NB4 (cell line): ENCODE results near the gene VAT1.

ENCODE experiments used
- DNase-seq: peaks from one replicate; pipeline ENCODE4 v3.0.0; 2010; ENCODE audit warnings: low read depth
- H3K4me3 ChIP-seq: one replicate; pipeline ENCODE4 v1.5.1; 2011; ENCODE audit warnings: mild to moderate bottlenecking, low read depth, low read length, moderate library complexity
- MYC ChIP-seq: IDR thresholded peaks from 2 replicates; pipeline ENCODE4 v1.6.1; 2011; ENCODE audit warnings: low read depth, low read length
- POLR2A ChIP-seq: IDR thresholded peaks from 2 replicates; pipeline ENCODE4 v1.6.1; 2011; ENCODE audit warnings: mild to moderate bottlenecking; ENCODE audit not compliant: insufficient read length; ENCODE audit errors: extremely low read depth
- TF ChIP-seq, protein P1 (sequence below): IDR thresholded peaks from 2 replicates; pipeline ENCODE4 v1.6.1; 2011; ENCODE audit warnings: low read depth, low read length
- TF ChIP-seq, protein P2 (sequence below): IDR thresholded peaks from one replicate; pipeline ENCODE4 v1.5.1; 2012; ENCODE audit warnings: low read depth, low read length

The VAT1 gene

DNA sequence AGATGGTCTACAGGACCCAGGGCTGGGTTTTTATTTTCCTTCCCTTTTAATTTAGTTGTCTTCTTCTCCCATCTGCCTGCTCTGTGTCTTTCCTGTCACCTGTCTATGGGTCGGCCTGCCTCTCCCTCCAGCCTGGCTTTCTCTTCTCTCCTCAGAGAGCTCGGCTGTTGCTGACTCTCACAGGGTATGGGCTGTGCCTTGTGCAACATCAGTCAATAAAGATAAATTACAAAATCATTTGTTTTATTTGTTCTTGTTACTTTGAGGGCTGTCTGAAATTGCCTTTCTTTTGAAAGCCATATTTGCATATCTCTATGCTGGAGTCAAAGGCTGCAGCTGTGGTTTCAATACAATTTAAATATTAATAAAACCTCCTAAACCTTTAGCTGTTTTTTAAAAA lies 18.5 kb upstream of the VAT1 start:
- TF ChIP-seq, protein P1, sequence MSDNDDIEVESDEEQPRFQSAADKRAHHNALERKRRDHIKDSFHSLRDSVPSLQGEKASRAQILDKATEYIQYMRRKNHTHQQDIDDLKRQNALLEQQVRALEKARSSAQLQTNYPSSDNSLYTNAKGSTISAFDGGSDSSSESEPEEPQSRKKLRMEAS, result no peak
- TF ChIP-seq MYC (no peak), POLR2A (no peak)
- no peak for DNase-seq

DNA sequence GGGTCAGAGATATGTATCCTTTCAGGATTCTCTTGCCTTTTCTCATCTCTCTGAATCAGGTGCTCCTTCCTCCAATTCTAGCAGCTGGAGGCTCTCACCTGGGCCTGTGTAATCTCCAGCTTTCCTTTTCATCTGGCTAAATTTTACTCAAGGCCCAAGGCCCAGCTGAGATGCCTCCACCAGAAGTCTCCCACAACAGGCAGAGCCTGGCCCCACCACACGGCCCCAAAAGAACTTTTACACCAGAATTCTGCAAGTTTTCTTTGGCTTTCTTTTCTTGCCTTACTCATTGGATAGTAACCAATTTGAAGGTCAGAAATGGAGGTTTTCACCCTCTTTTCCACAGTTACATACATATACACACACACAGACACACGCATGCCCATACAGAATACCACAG lies 17.5 kb upstream of the VAT1 start:
- TF ChIP-seq POLR2A, result no peak
- TF ChIP-seq, protein P2, sequence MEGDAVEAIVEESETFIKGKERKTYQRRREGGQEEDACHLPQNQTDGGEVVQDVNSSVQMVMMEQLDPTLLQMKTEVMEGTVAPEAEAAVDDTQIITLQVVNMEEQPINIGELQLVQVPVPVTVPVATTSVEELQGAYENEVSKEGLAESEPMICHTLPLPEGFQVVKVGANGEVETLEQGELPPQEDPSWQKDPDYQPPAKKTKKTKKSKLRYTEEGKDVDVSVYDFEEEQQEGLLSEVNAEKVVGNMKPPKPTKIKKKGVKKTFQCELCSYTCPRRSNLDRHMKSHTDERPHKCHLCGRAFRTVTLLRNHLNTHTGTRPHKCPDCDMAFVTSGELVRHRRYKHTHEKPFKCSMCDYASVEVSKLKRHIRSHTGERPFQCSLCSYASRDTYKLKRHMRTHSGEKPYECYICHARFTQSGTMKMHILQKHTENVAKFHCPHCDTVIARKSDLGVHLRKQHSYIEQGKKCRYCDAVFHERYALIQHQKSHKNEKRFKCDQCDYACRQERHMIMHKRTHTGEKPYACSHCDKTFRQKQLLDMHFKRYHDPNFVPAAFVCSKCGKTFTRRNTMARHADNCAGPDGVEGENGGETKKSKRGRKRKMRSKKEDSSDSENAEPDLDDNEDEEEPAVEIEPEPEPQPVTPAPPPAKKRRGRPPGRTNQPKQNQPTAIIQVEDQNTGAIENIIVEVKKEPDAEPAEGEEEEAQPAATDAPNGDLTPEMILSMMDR, result no peak
- TF ChIP-seq, protein P1, result no peak
- TF ChIP-seq MYC, result no peak
- H3K4me3 ChIP-seq, result no peak overlapping the region
- DNase-seq, result no peak

More for the DNA sequence above, 18.5 kb upstream of the VAT1 start:
- H3K4me3 ChIP-seq, result no peak overlapping the region

DNA sequence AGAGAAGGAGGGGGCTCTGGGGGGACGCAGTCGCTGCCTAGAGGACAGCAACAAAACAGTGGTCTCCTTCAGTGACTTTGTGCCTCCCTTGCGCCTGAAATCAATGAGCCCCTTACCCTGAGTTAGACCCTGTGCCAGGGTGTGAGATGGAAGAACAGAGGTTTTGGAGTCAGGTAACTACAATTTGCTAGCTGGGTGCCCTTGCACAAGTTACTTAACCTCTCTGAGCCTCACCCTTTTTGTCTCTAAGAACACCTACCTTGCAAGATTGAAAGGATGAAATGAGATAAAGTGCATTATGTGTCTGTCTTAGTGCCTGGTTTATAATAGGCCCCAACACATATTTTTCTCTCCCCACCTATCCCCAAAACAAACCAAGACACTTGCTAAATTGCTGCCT lies 12.7 kb upstream of the VAT1 start:
- TF ChIP-seq, protein P1, result no peak
- no peak for DNase-seq

DNA sequence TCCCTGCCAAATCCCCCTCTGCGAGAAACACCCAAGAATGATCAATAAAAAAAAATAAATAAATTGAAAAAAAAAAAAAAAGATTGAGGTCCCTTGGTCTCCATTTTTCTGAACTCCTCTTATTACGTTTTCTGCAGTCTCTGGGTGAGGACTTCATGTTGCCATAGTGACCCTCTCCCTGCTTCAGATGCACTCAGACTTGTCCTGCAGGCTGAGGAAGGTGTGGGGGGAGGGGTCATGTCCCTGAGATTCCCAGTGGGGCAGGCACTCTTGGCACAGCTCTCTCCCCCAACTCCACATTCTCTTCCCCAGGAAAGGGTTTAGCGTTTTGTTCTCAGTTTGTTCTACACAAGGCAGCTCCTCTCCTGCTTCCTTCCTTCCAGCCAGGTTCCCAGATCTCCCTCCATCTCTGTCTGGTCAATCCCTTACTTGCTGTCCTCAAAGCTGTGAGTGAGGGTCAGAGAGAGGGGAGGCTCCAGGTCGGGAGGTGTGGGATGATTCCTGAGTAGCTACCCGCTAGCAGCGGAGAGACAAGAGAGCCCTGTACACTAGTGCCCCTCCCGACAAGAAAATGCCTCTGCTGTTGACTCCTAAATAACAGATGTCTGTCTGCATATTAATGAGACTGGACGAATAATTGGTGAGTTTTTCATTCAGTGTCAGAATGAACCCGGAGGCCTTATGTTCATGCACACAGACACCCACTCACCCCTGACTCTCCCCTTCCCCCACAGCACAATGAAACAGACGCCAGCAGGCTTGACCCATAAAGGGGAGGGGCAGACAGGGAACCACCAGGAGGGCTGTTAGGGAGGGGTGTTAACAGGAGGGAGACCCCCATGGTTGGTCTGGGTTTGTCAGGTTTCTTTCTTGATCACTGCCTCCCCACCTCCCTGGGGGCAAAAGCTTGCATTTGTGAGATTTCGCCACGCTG lies 12.0 kb upstream of the VAT1 start:
- no peak overlapping the region for H3K4me3 ChIP-seq
- TF ChIP-seq, protein P2, result no peak
- TF ChIP-seq, protein P1, result no peak
- TF ChIP-seq MYC (no peak), POLR2A (no peak)
- no peak for DNase-seq

More for the DNA sequence above, 12.7 kb upstream of the VAT1 start:
- no peak overlapping the region for H3K4me3 ChIP-seq

DNA sequence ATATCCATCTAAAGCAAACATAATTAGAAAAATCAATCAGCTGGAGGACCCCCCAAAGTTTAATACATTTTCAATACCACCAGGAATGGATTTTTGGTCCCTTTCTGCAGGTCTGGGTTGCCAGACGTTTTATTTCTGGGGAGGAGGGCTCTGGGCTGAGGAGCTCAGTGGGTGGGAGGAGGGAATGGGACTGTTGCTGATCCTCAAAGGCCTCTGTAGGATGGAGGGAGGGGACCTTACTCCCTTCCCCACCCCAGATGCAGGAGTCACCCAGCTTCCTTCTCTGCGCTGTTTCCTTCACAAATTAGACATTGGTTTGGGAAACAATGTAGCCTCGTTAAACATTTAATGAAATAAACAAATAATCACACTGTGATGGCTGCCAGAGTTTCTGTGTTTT lies 9.5 kb upstream of the VAT1 start:
- TF ChIP-seq, protein P2, result no peak
- DNase-seq, result no peak
- H3K4me3 ChIP-seq, result no peak overlapping the region

DNA sequence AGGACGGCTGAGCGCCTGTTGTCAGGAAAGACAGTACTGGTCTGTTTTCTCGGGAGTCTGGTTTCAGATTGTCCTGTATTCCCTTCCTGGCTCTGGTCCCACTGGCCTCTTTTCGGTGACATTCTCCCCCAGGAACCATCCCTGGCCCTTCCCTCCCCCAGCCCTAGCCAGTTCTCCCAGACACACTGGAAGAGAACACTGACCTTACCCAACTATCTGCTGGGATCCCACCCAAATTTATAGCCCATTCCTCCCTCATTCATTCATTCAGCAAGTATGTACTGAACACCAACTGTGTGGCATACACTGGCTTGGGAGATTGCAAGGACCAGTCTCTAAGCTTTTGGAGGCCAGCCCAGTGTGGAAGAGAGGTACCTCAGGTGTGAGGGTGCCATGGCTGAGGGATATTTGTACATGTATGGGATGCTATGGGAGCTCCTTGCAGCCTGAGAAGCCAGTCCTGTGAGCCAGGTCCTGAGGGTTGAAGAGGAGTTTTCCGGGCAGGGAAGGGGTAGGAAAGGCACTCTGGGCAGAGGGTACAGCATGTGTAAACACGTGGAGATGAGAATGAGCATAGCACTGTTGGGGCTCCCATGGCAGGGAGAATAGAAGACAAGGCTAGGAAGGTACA lies 8.1 kb upstream of the VAT1 start:
- H3K4me3 ChIP-seq, result no peak overlapping the region
- TF ChIP-seq, protein P1, result no peak
- TF ChIP-seq MYC, result no peak
- no peak for TF ChIP-seq POLR2A
- TF ChIP-seq, protein P2, result no peak
- DNase-seq, result no peak
